Fibroblast of skin of right biceps (primary cell): Measurements from ENCODE around the gene GTPBP6.
A peak's percentile ranks its signal among the peaks of the same experiment; 100 is the strongest.
"Not testable (repeated sequence)": the region's sequence is repeated elsewhere in the genome, so short reads cannot be mapped to it uniquely, and the experiment has no call there.

Experiments used
- DNase-seq: peaks from one replicate; pipeline ENCODE4 v3.0.0-alpha.2; 2013

Gene GTPBP6

DNA sequence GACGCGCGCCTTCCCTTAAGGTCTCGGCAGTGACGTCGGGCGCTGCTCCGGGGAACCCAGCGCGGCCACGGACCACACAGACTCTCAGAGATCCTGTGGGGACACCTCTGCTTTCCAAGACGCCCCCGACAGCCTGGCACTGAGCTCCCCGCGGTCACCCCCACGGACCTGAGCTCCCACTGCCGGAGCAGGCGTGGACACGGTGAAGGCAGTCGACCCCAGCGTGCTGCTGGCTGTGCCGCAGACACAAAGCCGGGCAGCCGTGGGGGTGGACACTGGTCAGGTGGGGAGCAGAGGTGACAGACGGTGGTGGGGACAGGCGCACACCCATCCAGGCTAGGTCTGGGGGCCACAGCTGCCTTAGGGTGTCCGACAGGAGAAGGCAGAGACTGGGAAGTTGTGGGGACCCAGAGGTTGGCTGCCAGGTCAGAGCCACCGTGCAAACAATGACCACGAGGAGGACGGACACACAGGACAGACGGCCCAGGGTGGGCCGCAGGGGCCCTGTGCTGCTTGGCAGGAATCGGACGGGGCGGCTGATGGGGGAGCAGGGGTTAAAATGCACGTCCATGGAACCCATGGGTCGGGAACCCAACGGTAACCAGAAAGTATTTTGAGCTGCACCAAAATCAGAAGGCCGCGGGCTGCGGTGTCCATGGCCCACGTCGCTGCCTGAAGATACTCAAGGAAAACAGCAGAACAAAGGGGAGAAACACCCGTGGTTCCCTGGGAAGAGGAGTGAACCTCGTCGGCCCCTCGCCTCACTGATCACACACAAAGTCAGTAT, 16.6 kb upstream of the GTPBP6 start:
- DNase-seq: no peak

GRCh38 chrX:334331-334891, 15.8 kb upstream of the GTPBP6 start:
- no peak for DNase-seq

GRCh38 chrX:333611-334311, 15.2 kb upstream of the GTPBP6 start:
- no peak for DNase-seq

GRCh38 chrX:332916-333610, 14.5 kb upstream of the GTPBP6 start:
- DNase-seq: no peak

DNA sequence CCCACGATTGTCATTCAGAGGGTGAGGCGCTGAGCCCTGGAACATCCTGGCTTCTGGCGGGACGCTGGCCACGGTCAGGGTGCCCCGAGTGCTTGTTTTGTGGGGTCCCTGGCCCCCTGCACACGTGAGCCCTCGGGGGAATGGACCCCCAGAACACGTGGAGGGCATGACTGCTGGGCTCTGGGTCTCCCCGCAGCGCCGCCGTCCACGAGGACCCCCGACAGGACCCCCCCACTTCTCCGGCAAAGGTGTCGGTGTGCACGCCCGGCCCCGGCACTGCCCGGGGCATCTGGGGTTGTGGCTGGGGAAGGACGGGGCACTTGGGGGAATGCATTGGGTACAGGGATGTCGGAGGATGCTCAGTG, 13.9 kb upstream of the GTPBP6 start:
- DNase-seq: no peak

DNA sequence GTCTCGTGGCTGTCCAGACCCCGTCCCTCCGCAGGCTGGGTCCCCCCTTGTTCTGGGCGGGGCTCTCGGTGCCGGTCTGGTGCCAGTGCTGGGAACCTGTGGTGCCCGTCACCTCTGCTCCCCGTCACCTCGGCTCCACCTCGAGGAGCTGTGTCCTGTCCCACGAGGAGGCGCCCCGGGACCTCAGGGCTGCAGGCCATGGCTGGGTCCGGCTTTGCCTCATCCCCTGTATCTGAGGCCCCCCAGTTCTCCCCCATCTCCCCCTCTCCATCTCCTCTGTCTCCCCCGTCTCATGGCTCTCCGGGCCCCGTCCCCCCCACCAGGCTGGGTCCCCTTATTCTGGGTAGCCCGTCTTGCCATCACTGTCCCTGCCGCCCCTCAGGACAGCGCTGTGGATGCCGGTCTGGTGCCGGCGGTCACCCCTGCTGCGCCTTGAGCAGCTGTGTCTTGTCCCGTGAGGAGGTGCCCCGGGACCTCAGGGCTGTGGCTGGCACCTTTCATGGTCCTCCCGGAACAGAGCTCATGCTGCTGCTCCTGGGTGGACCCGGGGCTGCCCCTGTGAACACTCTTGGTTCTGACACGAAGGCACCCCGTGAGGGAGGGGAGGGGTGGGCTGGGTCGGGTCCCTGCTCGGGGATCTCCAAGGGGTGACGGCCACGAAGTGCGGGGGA, 13.4 kb upstream of the GTPBP6 start:
- DNase-seq: no peak

DNA sequence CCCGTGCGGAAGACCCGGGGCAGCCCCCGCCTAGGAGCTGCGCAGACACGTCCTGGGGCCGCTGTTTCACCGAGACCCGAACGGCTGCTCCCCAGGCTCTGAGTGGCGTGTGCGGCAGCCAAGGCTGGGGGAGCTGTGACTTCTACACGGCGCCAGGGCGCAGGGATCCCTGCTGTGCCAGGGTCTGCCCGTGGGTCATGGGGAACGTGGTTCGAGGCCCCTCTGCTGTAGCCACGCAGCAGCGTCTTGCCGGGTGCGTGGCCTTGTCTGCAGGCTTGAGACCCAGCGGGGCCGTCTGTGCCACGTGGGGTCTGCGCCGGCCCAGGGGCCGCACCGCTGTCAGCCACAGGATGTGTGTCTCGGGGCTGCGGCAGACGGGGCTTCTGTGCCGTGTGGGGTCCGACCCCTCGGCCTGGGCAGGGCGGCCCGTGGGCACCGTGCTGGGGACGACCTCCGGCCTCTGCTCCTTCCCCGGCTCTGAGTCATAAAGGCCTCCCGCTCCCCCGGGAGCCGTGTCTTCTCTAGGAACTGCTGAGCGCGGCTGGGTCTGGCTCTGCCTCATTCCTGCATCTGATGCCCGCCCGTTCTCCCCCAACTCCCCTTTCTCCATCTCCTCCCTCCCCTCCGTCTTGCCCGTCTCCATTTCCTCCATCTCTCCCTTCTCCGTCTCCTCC, 12.7 kb upstream of the GTPBP6 start:
- peak; percentile 69 for DNase-seq

- no peak for DNase-seq
These were observed 12.1 kb upstream of the GTPBP6 start for GRCh38 chrX:330726-331150.

GRCh38 chrX:330141-330725, 11.6 kb upstream of the GTPBP6 start:
- DNase-seq: not testable (repeated sequence)

- no peak for DNase-seq
These were observed 10.8 kb upstream of the GTPBP6 start for GRCh38 chrX:329291-329910.

DNA sequence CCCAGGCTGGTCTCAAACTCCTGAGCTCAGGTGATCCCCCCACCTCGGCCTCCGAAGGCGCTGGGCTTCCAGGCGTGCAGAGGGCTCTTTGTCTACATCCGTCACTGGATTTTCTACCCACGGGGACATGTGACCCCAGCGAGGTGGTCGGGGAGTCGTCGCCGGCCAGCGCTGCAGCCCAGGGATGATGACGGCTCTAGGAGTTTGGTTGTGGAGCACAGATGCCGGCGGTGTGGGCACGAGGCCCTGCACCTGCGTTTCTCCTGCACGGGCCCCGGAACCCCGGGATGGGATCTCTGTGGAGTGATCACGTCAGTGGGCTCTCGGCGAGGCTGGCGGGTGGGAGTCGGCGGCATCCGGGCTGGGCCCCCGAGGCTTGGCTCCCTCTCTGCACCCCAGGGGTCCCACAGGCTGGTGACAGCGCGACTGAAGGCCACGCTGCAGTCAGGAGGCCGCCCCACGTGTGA, 9.1 kb upstream of the GTPBP6 start:
- DNase-seq: no peak

DNA sequence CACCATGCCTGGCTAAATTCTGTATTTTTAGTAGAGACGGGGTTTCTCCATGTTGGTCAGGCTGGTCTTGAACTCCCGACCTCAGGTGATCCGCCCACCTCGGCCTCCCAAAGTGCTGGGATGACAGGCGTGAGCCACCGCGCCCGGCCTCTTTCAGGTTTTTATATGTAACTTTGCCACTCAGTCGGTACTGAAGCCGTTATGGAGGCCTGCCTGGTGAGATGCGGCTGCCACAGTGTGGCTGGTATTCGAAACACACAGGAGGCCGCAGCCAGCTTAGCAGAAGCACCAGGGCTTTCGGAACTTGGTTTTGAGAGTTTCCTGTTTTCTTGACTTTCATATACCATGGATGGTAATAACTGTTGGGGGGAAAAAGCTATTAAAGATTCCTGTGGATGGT, 6.1 kb upstream of the GTPBP6 start:
- DNase-seq: peak; percentile 28

DNA sequence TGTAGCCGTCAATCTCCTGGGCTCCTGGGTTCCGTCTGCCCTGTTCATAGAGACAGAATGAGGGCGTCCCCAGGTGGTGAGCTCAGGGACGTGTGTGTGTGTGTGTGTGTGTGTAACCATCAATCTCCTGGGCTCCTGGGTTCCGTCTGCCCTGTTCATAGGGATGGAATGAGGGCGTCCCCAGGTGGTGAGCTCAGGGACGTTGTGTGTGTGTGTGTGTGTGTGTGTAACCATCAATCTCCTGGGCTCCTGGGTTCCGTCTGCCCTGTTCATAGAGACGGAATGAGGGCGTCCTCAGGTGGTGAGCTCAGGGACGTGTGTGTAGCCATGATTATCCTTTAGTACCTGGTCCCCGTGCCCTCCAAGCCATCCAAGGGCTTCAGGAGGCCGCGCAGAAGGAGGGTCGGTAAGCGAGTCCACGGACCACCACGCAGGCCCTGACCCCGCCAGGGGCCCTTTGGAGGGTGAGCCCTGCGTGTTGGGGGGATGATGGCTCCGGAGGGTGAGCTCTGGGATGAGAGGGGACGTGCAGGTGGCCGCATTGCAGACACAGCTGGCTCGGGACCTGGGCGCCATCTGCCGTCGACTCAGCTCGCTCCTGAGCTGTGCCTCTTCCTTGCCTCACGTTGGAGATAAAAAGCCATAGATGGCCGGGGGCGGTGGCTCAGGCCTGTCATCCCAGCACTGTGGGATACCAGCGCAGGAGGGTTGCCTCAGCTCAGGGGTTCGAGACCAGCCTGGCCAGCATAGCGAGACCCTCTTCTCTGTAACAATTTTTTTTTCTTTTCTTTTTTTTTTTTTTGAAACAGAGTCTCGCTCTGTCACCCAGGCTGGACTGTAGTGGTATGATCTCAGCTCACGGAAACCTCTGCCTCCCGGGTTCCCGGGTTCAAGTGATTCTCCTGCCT, 5.4 kb upstream of the GTPBP6 start:
- peak; percentile 54 for DNase-seq

DNA sequence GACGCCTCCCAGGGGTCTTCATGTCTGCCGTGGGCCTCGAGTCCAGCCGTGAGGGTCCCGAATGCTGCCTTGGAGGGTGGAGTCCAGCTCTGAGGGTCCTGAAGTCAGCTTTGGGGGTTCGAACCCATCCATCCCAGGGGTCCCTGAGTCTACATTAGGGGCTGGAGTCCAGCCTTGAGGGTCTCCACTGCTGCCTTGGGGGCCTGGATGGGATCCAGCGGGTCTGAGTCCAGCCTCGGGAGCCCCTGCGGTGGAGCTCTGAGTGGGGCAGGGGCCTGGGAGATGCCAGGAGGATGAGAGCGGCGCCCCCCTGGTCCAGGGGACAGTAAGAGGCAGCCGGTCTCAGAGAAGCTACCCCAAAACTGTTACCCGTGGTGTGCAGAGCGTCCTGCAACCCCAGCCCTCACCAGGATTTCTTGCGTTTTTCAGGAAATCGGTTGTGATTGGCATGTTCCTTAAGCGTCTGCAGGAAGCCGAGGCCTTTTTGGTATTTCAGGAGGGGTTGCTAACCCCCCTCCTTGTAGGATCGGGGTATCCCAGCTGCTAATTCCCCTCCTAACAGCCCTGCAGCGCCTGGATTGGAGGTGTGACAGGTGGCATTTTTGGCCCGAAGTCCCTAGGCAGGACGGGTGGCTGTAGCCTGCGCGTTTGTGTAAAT, 1.7 kb upstream of the GTPBP6 start:
- DNase-seq: no peak

GRCh38 chrX:319579-320125, 1.1 kb upstream of the GTPBP6 start:
- DNase-seq: no peak

DNA sequence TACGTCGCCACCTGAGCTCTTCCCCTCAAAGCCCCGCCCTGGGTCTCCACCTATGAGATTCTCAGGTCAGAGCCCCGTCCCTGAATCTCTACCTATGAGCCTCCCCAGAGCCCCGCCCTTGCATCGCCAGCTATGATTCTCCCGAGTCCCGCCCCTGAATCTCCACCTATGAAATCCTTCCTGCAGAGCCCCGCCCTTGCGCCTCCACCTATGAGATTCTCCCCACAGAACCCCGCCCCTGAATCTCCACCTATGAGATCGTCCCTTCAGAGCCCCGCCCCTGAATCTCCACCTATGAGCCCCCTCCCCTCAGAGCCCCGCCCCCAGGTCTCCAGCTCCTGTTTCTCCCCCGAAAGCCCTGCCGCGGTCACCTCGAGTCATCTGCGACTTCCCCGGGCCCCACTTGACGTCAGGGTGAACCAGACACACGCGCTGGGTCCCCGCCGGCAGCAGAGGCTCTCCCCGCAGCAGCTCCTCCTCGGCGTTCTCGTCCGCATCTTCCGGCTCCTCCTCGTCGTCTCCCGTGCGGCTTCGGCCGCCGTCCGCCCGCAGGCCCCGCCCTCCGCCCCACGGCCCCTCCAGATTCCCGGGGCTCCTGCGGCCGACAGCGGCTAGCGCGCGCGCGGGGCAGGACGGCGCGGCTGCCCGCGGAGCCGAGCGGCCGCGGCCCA, 393 bp downstream of the GTPBP6 start:
- DNase-seq: peak; percentile 99

DNA sequence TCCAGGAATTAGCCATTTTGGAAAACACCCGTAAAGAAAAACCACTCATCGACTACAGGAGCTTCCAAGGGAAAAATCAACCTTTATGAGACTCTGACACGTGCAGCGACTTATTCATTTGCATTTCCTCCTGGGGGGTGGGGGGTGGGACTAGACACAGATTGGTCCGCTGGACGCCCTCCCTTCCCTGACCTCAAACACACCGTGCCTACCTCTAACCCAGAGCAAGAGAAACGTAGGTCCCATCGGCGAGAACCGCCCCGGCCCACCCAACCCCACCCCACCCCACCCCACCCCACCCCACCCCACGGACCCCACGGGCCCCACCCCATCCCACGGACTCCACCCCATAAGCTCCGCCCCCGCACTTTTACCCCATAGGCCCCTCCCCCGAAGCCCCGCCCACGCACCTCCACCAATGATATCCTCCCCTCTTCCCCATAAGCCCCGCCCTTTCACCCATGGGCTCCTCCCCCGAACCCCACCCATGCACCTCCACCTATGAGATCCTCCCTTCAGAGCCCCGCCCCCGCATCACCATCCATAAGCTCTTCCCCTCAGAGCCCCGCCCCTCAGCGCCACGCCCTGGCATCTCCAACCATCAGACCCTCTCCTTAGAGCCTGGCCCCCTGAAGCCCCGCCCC, 1.1 kb downstream of the GTPBP6 start:
- no peak for DNase-seq
